Right ventricle myocardium inferior (tissue), 1 donor: ENCODE data around the gene CRAT. TPM values are rescaled to one million over a fixed set of nuclear protein-coding genes. Genes with fewer than 3 reads are reported as not detected.
A peak's percentile ranks its signal among the peaks of the same experiment; 100 is the strongest.
"Not testable (repeated sequence)": the region's sequence is repeated elsewhere in the genome, so short reads cannot be mapped to it uniquely, and the experiment has no call there.

Experiments used
- ATAC-seq: fragments of 200-7000 bp; cut with Tn5 transposase; one replicate; pipeline ENCODE4 v1.9.1; 2020; ENCODE audit warnings: mild to moderate bottlenecking, moderate library complexity
- DNase-seq: peaks from one replicate; pipeline ENCODE4 v3.0.0; 2021; ENCODE audit errors: missing footprints
- intact Hi-C: fragments of 100-400 bp; cut with DNase I; formaldehyde crosslinking; loops from one replicate; pipeline ENCODE4 v1.11.0; 2022
- total RNA-seq: library from RNA; stranded (reverse); fragmentation: NEBNext Ultra II Directional; extraction: Animal tissue kit (Norgen Biotek cat#: 25700); gene quantifications from one replicate; pipeline ENCODE4 v1.2.1, GENCODE V29; 2021
- donor health status: DM: no; HTN: yes; CAD: no; lungs with severe emphysema.

Gene CRAT
- total RNA-seq, 1 donor from 2014 or later = 85.5 TPM

- DNase-seq = peak; percentile 93
- peak; percentile 84 for ATAC-seq
- intact Hi-C loops = loop anchor here (1.0 to 5.0 kb wide), 6 partner anchors 34 to 487 kb away; partner anchors contain the start of gene NTMT1
These were observed 29.4 kb upstream of the CRAT start for GRCh38 chr9:129139993-129140396.

GRCh38 chr9:129139233-129139992 is 28.8 kb upstream of the CRAT start:
- intact Hi-C loops = loop anchor here (1.0 to 5.0 kb wide), 4 partner anchors 274 to 488 kb away; partner anchors contain the start of gene NTMT1
- ATAC-seq = peak; percentile 66
- DNase-seq = peak; percentile 76

GRCh38 chr9:129138476-129139232 is 28.1 kb upstream of the CRAT start:
- DNase-seq = peak; percentile 67
- ATAC-seq = peak; percentile 10
- intact Hi-C loops = loop anchor here (1.0 to 5.0 kb wide), 4 partner anchors 275 to 489 kb away; partner anchors contain the start of gene NTMT1

GRCh38 chr9:129138144-129138462 is 27.5 kb upstream of the CRAT start:
- ATAC-seq (no peak), DNase-seq (peak; percentile 55)
- intact Hi-C loops = loop anchor here (2.0 to 5.0 kb wide), 2 partner anchors 359 to 489 kb away; partner anchors contain the start of gene NTMT1

GRCh38 chr9:129137292-129138143 is 26.9 kb upstream of the CRAT start:
- intact Hi-C loops = loop anchor here (2.0 to 5.0 kb wide), 2 partner anchors 359 to 490 kb away; partner anchors contain the start of gene NTMT1
- ATAC-seq (no peak), DNase-seq (peak; percentile 14)

GRCh38 chr9:129136446-129137035 is 25.9 kb upstream of the CRAT start:
- no peak for ATAC-seq
- DNase-seq = peak; percentile 65
- intact Hi-C loops = loop anchor here (5.0 kb wide), 1 partner anchor 491 kb away; the partner anchor contains the start of gene NTMT1

GRCh38 chr9:129135476-129135875 is 24.9 kb upstream of the CRAT start:
- intact Hi-C loops = loop anchor here (5.0 kb wide), 1 partner anchor 492 kb away; the partner anchor contains the start of gene NTMT1
- DNase-seq (peak; percentile 9), ATAC-seq (no peak)

- ATAC-seq (no peak), DNase-seq (peak; percentile 17)
- intact Hi-C loops = loop anchor here (5.0 kb wide), 1 partner anchor 649 kb away; no protein-coding TSS in a partner anchor
These were observed 22.5 kb upstream of the CRAT start for GRCh38 chr9:129133082-129133481.

GRCh38 chr9:129131300-129132145 is 20.9 kb upstream of the CRAT start:
- ATAC-seq (peak; percentile 83), DNase-seq (peak; percentile 89)
- intact Hi-C loops = loop anchor here (2.0 to 5.0 kb wide), 2 partner anchors 479 to 651 kb away; no protein-coding TSS in a partner anchor

GRCh38 chr9:129130791-129131190 is 20.2 kb upstream of the CRAT start:
- ATAC-seq = no peak
- DNase-seq = no peak
- intact Hi-C loops = loop anchor here (2.0 to 5.0 kb wide), 2 partner anchors 480 to 652 kb away; no protein-coding TSS in a partner anchor

- intact Hi-C loops = loop anchor here (2.0 to 5.0 kb wide), 2 partner anchors 481 to 652 kb away; no protein-coding TSS in a partner anchor
- not testable (repeated sequence) for ATAC-seq
- peak; percentile 61 for DNase-seq
These were observed 19.7 kb upstream of the CRAT start for GRCh38 chr9:129130271-129130670.

GRCh38 chr9:129128689-129129088 is 18.1 kb upstream of the CRAT start:
- intact Hi-C loops = no loop called here
- ATAC-seq (no peak), DNase-seq (no peak)

- ATAC-seq (no peak), DNase-seq (peak; percentile 37)
- intact Hi-C loops = no loop called here
These were observed 16.4 kb upstream of the CRAT start for GRCh38 chr9:129126749-129127618.

- intact Hi-C loops = no loop called here
- ATAC-seq (no peak), DNase-seq (peak; percentile 7)
These were observed 14.9 kb upstream of the CRAT start for GRCh38 chr9:129125478-129125877.

- DNase-seq = peak; percentile 34
- no peak for ATAC-seq
- intact Hi-C loops = no loop called here
These were observed 14.0 kb upstream of the CRAT start for GRCh38 chr9:129124506-129125069.

GRCh38 chr9:129122976-129123375 is 12.4 kb upstream of the CRAT start:
- intact Hi-C loops, ATAC-seq: not testable (repeated sequence)
- peak; percentile 13 for DNase-seq
